Activated naive CD8-positive, alpha-beta T cell treated with anti-CD3 and anti-CD28 coated beads, Interleukin-2, amount 50 U/mL, for 24 hours (primary cell): ENCODE measurements around the gene SLC36A4.
"Not testable (repeated sequence)": the region's sequence is repeated elsewhere in the genome, so short reads cannot be mapped to it uniquely, and the experiment has no call there.

Experiments used
- ATAC-seq: fragments of 150-1000 bp; cut with Tn5 transposase; one replicate; pipeline ENCODE4 v1.10.0; 2021
- DNase-seq: peaks from one replicate; pipeline ENCODE4 v3.0.0; 2021
- H3K27ac Mint-ChIP-seq: one replicate; pipeline ENCODE4 v1.8.0; 2021; ENCODE audit warnings: mild to moderate bottlenecking, mixed read lengths
- H3K27me3 Mint-ChIP-seq: one replicate; pipeline ENCODE4 v1.8.0; 2021; ENCODE audit warnings: mixed read lengths
- H3K36me3 Mint-ChIP-seq: one replicate; pipeline ENCODE4 v1.8.0; 2021; ENCODE audit warnings: low read depth, mixed read lengths
- H3K4me1 Mint-ChIP-seq: one replicate; pipeline ENCODE4 v1.8.0; 2021; ENCODE audit warnings: mixed read lengths
- H3K4me3 Mint-ChIP-seq: one replicate; pipeline ENCODE4 v1.8.0; 2021; ENCODE audit warnings: mild to moderate bottlenecking, moderate library complexity, mixed read lengths
- H3K9me3 Mint-ChIP-seq: one replicate; pipeline ENCODE4 v1.8.0; 2021; ENCODE audit warnings: mixed read lengths

Gene SLC36A4

DNA sequence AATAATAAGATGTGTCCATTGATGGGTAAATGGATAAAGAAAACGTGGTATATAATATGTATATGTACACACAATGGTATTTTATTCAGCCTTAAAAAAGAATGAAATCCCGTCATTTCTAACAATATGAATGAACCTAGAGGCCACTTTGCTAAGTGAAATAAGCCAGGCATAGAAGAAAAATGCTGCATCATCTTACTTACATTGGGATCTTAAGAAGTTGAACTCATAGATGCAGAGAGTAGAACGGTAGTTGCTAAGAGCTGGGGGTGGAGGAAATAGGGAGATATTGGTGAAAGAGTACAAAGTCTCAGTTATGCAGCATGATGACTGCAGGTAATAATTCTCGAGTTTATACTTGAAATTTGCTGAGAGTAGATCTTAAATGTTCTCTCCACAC, 14.3 kb upstream of the SLC36A4 start:
- DNase-seq, result no peak
- Mint-ChIP-seq H3K27ac (no peak overlapping the region), H3K27me3 (peaks cover 12% of the 10 kb centered on the region), H3K4me1 (no peaks in the 10 kb centered on the region), H3K9me3 (peaks cover 8% of the 10 kb centered on the region), H3K4me3 (no peak overlapping the region), H3K36me3 (no peaks in the 10 kb centered on the region)
- no peak for ATAC-seq

DNA sequence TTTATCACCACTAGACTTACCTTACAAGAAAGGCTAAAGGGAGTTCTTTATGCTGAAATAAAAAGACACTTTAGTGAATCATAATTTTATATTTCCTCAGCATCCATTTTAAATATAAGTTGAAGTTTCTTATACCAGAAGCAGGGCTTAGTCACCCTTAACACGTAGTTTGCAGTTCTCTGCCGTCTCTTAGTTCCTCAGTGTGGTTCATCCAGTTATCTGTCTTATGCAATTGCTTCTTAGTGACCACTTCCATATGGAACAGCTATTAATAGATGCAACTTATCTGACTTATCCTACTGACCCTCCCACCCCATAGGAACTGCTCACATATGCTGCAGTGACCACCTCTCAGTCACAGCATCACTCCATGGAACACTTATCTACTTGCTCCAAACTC, 11.7 kb upstream of the SLC36A4 start:
- Mint-ChIP-seq H3K36me3 (no peaks in the 10 kb centered on the region), H3K27ac (no peak overlapping the region), H3K4me1 (no peaks in the 10 kb centered on the region), H3K4me3 (no peak overlapping the region), H3K27me3 (peaks cover 15% of the 10 kb centered on the region), H3K9me3 (peaks cover 8% of the 10 kb centered on the region)
- ATAC-seq (no peak), DNase-seq (no peak)

- Mint-ChIP-seq H3K9me3 (peaks cover 8% of the 10 kb centered on the region), H3K36me3 (no peaks in the 10 kb centered on the region), H3K27me3 (peaks cover 19% of the 10 kb centered on the region), H3K4me3 (no peak overlapping the region), H3K4me1 (no peaks in the 10 kb centered on the region), H3K27ac (no peak overlapping the region)
- ATAC-seq (no peak), DNase-seq (no peak)
Observed at GRCh38 chr11:93208663-93209270, 11.0 kb upstream of the SLC36A4 start.

GRCh38 chr11:93199616-93200015, 1.8 kb upstream of the SLC36A4 start:
- Mint-ChIP-seq H3K4me3 (no peak overlapping the region), H3K36me3 (no peaks in the 10 kb centered on the region), H3K27me3 (peaks cover 5% of the 10 kb centered on the region), H3K4me1 (peaks cover 13% of the 10 kb centered on the region), H3K27ac (no peak overlapping the region), H3K9me3 (no peaks in the 10 kb centered on the region)
- ATAC-seq, result no peak
- no peak for DNase-seq

- Mint-ChIP-seq H3K4me1 (peaks cover 15% of the 10 kb centered on the region), H3K9me3 (no peaks in the 10 kb centered on the region), H3K27ac (peak overlapping the region; percentile 91), H3K4me3 (peak overlapping the region; percentile 93), H3K36me3 (peaks cover 3% of the 10 kb centered on the region), H3K27me3 (peaks cover 2% of the 10 kb centered on the region)
- no peak for ATAC-seq
- DNase-seq, result no peak
Observed at GRCh38 chr11:93198215-93198845, 539 bp upstream of the SLC36A4 start.

DNA sequence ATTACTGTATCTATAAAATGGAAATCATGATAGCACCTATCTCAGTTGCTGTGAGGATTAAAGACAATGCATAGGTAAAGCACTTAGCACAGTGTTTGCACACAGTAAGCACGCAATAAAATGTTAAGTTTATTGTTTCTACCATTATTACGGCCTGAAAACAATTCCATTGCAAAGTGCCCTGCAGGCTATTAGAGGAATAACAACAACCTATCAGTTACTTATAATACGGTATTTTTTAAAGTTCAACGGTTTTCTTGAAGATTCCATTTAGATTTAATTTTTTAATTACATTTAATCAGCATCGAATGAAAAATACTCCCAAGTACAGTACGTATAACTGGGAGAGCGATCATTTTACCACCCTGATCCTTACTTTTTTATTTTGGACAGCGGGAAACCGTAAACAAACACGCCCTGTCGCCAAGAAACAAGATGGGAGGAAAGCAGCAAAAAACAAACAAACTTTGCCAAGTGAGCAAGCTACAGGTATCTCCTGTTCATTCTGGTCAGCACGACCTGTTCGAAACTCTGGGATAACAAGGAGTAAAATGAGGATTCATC, 893 bp downstream of the SLC36A4 start:
- peaks cover 6% of the 10 kb centered on the region for H3K36me3 Mint-ChIP-seq
- H3K27ac Mint-ChIP-seq, result peak overlapping the region; percentile 91
- peaks cover 19% of the 10 kb centered on the region for H3K4me1 Mint-ChIP-seq
- ATAC-seq (no peak), DNase-seq (no peak)
- peak overlapping the region; percentile 93 for H3K4me3 Mint-ChIP-seq
- no peaks in the 10 kb centered on the region for H3K9me3 Mint-ChIP-seq
- peaks cover 2% of the 10 kb centered on the region for H3K27me3 Mint-ChIP-seq

DNA sequence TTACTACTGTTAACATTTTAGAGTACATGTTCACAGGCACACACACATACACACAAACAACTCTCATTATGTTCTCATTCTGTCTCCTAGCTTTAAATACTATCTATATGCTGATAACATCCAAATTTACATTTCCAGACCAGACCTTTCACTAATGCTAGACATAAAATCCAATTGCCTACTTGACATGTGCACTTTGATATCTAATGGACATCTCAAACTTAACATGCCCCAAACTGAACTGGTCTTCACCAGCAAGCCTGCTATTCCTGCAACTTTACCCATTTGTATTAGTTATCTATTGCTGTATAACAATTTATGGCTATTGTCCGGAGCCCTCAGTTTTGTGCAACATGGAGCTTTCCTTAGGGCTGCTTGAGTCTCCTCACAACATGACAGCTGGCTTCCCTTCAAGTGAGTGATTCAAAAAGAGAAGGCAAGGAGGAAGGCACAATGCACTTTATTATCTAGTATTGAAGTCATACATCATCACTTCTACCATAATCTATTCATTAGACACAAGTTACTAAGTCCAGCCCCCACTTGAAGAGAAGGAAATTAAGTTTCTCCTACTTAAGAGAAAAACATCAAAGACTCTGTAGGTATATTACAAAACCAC, 3.0 kb downstream of the SLC36A4 start:
- DNase-seq, result no peak

DNA sequence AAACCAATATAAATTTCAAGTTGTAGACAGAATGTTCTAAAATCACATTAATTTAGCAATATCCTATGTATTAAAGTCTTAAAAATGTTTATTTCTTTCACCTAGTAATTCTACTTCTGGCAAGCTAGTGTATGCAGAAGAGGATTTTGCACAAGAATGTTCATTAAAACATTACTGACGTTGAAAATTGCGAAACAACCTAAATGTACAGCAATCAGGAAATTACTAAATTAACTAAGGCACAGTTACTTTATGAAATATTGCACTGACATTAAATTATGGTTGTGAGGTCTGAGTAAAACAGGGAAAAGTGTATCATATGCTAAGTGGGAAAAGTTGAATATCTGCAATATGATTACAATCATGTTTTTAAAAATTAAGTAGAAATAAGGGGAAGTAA, 4.1 kb downstream of the SLC36A4 start:
- H3K9me3 Mint-ChIP-seq, result no peaks in the 10 kb centered on the region
- no peak overlapping the region for H3K4me3 Mint-ChIP-seq
- H3K4me1 Mint-ChIP-seq, result peaks cover 21% of the 10 kb centered on the region
- H3K27ac Mint-ChIP-seq, result no peak overlapping the region
- DNase-seq (no peak), ATAC-seq (no peak)
- H3K27me3 Mint-ChIP-seq, result no peaks in the 10 kb centered on the region
- H3K36me3 Mint-ChIP-seq, result peaks cover 9% of the 10 kb centered on the region

More for the DNA sequence above, 3.0 kb downstream of the SLC36A4 start:
- no peaks in the 10 kb centered on the region for H3K27me3 Mint-ChIP-seq
- H3K27ac Mint-ChIP-seq, result no peak overlapping the region
- no peak overlapping the region for H3K4me3 Mint-ChIP-seq
- no peak for ATAC-seq
- no peaks in the 10 kb centered on the region for H3K9me3 Mint-ChIP-seq
- H3K36me3 Mint-ChIP-seq, result peaks cover 9% of the 10 kb centered on the region
- peaks cover 21% of the 10 kb centered on the region for H3K4me1 Mint-ChIP-seq

GRCh38 chr11:93192163-93192562, 5.6 kb downstream of the SLC36A4 start:
- H3K4me3 Mint-ChIP-seq, result no peak overlapping the region
- peaks cover 10% of the 10 kb centered on the region for H3K9me3 Mint-ChIP-seq
- no peak overlapping the region for H3K27ac Mint-ChIP-seq
- no peaks in the 10 kb centered on the region for H3K27me3 Mint-ChIP-seq
- H3K4me1 Mint-ChIP-seq, result peaks cover 15% of the 10 kb centered on the region
- H3K36me3 Mint-ChIP-seq, result peaks cover 16% of the 10 kb centered on the region
- DNase-seq, result no peak
- no peak for ATAC-seq

DNA sequence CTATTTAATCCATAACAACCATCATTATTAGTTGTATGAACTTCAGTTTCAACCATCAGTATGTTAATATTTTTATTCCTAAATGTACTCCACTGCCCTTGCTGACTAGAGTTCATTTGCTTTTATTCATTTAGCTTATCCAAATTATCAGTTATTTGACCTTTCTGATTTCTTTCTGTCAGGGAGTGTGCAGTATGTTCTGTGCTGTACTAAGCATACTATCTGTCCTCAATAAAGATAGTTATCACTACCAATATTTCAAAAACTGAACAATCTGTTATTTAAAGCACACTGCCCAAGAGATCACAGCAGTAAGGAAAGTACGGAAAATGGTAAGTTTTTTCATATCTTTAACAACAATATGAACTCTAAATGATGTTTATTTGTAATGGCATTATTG, 8.3 kb downstream of the SLC36A4 start:
- DNase-seq, result no peak
- H3K27me3 Mint-ChIP-seq, result no peaks in the 10 kb centered on the region

DNA sequence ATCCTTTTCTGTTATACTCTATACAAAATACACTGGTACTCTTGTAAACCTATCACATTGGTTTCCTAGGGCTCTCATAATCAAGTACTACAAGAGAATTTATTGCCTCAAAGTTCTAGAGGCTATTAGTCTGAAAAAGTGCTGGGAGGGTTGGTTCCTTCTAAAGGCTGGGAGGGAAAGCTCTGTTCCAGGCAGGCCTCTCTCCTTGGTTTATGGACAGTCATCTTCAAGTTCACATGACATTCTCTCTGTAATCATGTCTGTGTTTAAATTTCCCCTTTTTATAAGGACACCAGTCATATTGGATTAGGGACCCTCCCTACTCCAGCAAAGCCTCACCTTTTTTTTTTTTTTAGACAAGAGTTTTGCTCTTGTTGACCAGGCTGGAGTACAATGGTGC, 9.1 kb downstream of the SLC36A4 start:
- DNase-seq (no peak), ATAC-seq (no peak)
- no peak overlapping the region for H3K4me3 Mint-ChIP-seq
- H3K36me3 Mint-ChIP-seq, result peaks cover 21% of the 10 kb centered on the region
- H3K27me3 Mint-ChIP-seq, result no peaks in the 10 kb centered on the region
- H3K9me3 Mint-ChIP-seq, result peaks cover 11% of the 10 kb centered on the region
- peaks cover 6% of the 10 kb centered on the region for H3K4me1 Mint-ChIP-seq
- no peak overlapping the region for H3K27ac Mint-ChIP-seq

More for the DNA sequence above, 8.3 kb downstream of the SLC36A4 start:
- Mint-ChIP-seq H3K9me3 (peaks cover 11% of the 10 kb centered on the region), H3K4me3 (no peak overlapping the region), H3K27ac (no peak overlapping the region), H3K4me1 (peaks cover 7% of the 10 kb centered on the region), H3K36me3 (peaks cover 23% of the 10 kb centered on the region)
- no peak for ATAC-seq

DNA sequence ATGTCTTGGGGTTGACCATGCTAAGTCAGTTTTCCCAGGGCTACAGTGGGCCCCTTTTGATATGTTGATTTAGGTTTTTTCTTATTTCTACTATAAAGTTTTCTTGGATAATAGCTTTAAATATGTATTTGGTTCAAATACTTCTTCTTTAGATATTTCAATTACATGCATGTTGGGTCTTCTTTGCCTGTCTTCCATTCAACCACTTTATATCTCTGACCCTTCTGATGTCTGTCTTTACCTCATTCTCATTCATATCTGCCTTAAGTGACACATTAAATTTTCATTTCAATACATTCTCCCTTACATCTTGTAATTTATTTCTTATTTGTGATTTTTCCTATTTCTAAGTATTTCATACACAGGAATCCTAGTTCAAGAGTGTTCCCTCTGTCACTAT, 10.5 kb downstream of the SLC36A4 start:
- Mint-ChIP-seq H3K27me3 (no peaks in the 10 kb centered on the region), H3K4me3 (no peak overlapping the region), H3K36me3 (peaks cover 23% of the 10 kb centered on the region), H3K4me1 (peaks cover 5% of the 10 kb centered on the region), H3K27ac (no peak overlapping the region), H3K9me3 (peaks cover 11% of the 10 kb centered on the region)
- DNase-seq, result no peak
- no peak for ATAC-seq

DNA sequence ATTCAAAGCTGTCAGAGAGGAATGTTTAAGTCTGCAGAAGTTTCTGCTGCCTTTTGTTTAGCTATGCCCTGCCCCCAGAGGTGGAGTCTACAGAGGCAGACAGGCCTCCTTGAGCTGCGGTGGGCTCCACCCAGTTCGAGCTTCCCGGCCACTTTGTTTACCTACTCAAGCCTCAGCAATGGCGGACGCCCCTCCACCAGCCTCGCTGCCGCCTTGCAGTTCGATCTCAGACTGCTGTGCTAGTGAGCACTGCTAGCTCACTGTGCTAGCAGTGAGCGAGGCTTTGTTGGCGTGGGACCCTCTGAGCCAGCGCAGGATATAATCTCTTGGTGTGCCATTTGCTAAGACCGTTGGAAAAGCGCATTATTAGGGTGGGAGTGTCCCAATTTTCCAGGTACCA, 19.9 kb downstream of the SLC36A4 start:
- Mint-ChIP-seq H3K9me3 (peaks cover 16% of the 10 kb centered on the region), H3K36me3 (peaks cover 48% of the 10 kb centered on the region)
- not testable (repeated sequence) for H3K4me3 Mint-ChIP-seq, H3K27me3 Mint-ChIP-seq, DNase-seq, ATAC-seq, H3K27ac Mint-ChIP-seq, H3K4me1 Mint-ChIP-seq

DNA sequence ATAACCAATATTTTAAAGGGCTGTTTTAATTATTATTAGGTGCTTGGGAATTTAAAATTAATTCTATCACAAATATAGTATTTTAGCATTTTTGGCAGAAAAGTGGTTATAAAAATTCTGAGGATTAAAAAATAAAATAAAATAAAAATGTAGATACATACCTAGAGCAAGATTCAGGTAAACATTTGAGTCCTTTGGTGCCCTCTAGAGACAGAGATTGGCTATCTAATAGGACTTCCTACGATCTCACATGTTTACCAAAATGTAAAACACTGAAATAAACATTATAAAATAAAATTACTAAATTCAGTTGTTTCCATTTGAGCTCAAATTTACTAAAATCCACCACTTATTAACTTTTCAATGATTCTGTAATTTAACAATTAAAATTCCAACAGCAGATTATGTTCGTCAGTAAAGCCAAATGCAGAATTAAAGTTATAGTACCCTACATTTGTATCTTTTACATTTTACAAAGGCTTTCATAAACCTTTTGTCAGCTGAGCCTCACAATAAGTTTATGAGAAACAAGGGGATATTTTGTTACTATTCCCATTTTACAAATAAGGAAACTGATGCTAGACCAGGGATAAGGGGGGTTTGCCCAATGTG, 27.7 kb downstream of the SLC36A4 start:
- no peak for ATAC-seq
- H3K4me1 Mint-ChIP-seq, result no peaks in the 10 kb centered on the region
- no peaks in the 10 kb centered on the region for H3K27me3 Mint-ChIP-seq
- no peak overlapping the region for H3K27ac Mint-ChIP-seq
- DNase-seq, result no peak
- peaks cover 4% of the 10 kb centered on the region for H3K36me3 Mint-ChIP-seq
- no peak overlapping the region for H3K4me3 Mint-ChIP-seq
- H3K9me3 Mint-ChIP-seq, result no peaks in the 10 kb centered on the region

DNA sequence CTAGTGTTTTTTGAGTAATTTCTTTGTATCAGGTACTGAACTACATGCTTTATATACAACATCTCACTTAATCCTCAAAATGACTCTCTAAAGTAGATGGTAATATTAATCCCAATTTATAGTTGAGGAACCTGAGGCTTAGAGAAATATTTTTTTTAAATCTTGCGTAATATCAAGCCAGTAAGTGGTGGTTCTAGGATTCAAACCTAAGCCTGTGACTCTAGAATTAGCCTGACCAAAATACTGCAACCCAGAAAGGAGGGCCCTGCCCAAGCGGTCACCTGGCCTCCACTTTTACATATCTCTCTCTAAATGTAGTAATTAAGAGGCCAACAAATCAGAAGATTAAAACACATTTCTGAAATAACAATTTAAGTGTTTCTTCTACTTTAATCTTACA, 28.6 kb downstream of the SLC36A4 start:
- no peaks in the 10 kb centered on the region for H3K27me3 Mint-ChIP-seq
- no peaks in the 10 kb centered on the region for H3K4me1 Mint-ChIP-seq
- no peak overlapping the region for H3K27ac Mint-ChIP-seq
- ATAC-seq, result no peak
- H3K4me3 Mint-ChIP-seq, result no peak overlapping the region
- no peak for DNase-seq
- H3K9me3 Mint-ChIP-seq, result no peaks in the 10 kb centered on the region
- peaks cover 11% of the 10 kb centered on the region for H3K36me3 Mint-ChIP-seq
